ENCODE results near the gene KRT17. TPM values are rescaled to one million over a fixed set of nuclear protein-coding genes. Genes with fewer than 3 reads are reported as not detected.

The KRT17 gene
- total RNA-seq = 2.1 TPM

DNA sequence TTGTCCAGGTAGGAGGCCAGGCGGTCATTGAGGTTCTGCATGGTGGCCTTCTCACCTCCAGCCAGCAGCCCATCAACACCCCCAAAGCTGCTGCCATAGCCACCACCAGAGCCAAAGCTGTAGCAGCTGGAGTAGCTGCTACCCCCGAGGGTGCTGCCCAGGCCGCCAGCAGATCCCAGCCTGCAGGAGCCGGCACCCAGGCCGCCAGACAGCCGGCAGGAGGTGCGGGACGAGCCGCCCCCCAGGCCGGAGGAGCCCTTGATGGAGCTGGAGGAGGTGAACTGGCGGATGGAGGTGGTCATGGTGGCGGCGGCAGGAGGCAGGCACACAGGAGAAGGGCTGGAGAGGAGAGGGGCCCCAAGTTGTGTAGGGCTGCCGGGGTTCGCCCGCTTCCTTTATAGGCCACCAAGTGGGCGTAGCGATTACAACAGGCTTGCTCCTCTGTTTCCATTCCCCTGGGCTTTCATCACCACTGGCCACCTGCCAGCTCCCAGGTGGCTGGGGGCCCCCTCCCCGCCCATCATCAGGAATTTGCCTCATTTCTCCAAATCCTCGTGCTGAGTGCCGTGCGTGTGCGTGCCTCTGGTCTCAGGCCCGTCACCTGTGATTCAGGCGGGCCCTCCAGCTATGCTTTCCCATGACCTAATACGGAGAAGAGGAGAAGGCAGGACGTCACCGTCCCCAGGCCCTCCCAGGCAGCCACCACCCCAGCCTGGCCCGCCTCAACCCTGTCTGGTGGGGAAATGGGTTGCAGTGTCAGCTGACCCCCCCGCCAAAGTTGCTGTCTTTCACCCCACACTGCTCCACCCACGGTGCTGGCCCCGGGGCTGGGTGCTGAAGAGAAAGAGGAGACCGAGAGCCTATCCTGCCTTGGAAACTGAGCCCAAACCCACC, at the start of gene KRT17:
TSS of gene KRT17 (minus strand) at position 368 of the 894 bp plus-strand sequence. CDS start at position 302, 66 bp downstream.
- Histone ChIP-seq H3K27me3 (ENCODE audit: control insufficient read depth in 3 of 3, insufficient read depth in 3 of 3, low read length in 3 of 3) (peaks cover 0 to 17% (median 7%) of the 10 kb centered on the region in 3 donors), H3K9ac (ENCODE audit: low read depth in 1 of 3, low read length in 3 of 3) (no peak within 1 kb of the TSS), H3K4me1 (ENCODE audit: control insufficient read depth in 3 of 3, insufficient read depth in 3 of 3, low read length in 3 of 3) (no peaks in the 10 kb centered on the region), H3K9me3 (ENCODE audit: control insufficient read depth in 3 of 3, low read length in 3 of 3) (no peaks in the 10 kb centered on the region), H3K36me3 (ENCODE audit: control insufficient read depth in 3 of 3, insufficient read depth in 3 of 3, low read length in 3 of 3) (no peaks in the 10 kb centered on the region), H3K4me3 (ENCODE audit: low read length in 3 of 3) (no peak within 1 kb of the TSS), H3K27ac (ENCODE audit: low read depth, low read length) (no peak within 1 kb of the TSS)

DNA sequence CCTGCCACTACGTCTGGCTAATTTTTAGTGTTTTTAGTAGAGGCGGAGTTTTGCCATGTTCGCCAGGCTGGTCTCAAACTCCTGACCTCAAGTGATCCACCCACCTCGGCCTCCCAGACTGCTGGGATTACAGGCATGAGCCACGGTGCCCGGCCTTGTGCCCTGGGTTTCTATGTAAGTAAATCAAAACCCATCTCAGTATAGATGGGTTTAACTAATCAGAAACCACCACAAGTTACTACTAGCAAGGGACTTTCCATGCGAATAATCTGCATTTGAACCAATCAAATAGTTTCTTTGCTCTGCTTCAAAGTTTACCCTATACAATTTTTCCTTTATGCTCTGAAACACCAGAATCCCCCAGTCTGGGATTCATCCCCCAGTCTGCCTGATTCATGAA, 47.8 kb upstream of the KRT17 start:
- peaks cover 4% of the 10 kb centered on the region in 3 donors for H3K4me1 ChIP-seq (ENCODE audit: control insufficient read depth in 3 of 3, insufficient read depth in 3 of 3, low read length in 3 of 3)
- no peak overlapping the region for H3K4me3 ChIP-seq (ENCODE audit: low read length in 3 of 3)
- no peak overlapping the region for H3K27ac ChIP-seq (ENCODE audit: low read depth, low read length)
- H3K27me3 ChIP-seq (ENCODE audit: control insufficient read depth in 3 of 3, insufficient read depth in 3 of 3, low read length in 3 of 3) = peaks cover 0 to 3% (median 0%) of the 10 kb centered on the region in 3 donors
- no peak overlapping the region for H3K9ac ChIP-seq (ENCODE audit: low read depth in 1 of 3, low read length in 3 of 3)
- H3K9me3 ChIP-seq (ENCODE audit: control insufficient read depth in 3 of 3, low read length in 3 of 3) = no peaks in the 10 kb centered on the region
- no peaks in the 10 kb centered on the region for H3K36me3 ChIP-seq (ENCODE audit: control insufficient read depth in 3 of 3, insufficient read depth in 3 of 3, low read length in 3 of 3)

DNA sequence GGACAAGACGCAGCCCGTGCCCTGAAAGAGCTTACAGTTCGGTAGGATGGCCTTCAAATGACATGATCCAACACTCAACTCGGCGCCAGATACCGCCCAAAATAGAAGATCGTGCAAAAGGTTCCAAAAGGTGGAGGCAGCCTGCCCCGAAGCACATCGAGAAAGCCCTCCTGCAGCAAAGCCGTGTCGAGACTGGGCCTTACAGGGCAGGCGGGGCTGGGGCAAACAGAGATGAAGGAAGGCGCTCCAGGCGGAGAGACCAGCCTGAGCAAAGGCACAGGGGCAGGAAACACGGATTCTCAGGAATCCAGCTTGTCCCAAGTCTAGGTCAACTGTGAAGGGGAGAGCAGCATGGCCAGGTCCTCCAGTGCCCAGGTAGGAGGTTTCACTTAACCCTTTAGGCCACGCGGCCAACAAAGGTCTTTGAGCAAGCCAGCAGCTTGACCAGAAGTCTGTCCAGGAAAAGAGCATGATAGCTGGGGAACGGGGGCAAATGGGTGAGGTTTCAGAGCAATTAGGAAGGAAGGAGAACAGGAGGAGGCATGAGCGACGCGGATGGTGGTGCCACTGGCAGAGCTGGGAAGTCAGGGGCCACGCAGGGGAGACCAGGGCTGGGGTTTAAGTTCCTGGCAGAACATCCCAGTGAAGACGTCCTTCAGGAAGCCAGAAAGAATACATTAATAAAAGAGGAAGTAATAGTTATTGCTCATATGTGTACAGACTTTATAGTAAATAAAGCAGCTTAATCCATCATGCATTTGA, 43.1 kb upstream of the KRT17 start:
- Histone ChIP-seq H3K27me3 (ENCODE audit: control insufficient read depth in 3 of 3, insufficient read depth in 3 of 3, low read length in 3 of 3) (no peaks in the 10 kb centered on the region), H3K4me3 (ENCODE audit: low read length in 3 of 3) (peak overlapping the region in 2 of 3 donors; percentile 64 to 81), H3K9ac (ENCODE audit: low read depth in 1 of 3, low read length in 3 of 3) (peak overlapping the region; percentile 61 to 76 (median 61))

DNA sequence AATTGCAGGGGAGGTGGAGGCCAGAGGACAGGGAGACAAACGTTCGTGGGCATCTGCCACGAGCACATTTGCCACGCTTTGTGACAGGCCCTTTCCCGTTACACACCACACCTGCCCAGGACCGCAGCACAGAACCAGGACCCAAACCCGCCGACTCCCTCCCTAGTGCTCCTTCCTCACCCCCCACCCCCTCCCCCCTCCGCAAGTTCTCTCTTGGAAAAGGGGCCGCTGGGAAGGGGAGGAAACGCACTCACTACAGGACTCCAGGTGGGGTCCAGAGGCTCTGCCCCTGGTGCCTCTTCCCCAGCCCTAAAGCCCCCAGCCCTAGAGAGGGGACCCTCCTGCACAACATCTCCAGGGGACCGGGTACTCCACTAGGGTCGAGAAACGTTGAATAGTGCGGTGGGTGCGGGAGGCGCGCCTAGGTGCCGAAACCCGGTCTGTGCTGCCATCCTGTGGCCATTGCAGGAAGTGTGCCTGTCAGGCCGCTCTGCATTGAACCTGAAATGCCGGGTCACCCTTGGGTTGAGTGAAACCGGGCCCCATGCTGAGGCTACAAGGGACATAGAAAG, 42.4 kb upstream of the KRT17 start:
- Histone ChIP-seq H3K4me1 (ENCODE audit: control insufficient read depth in 3 of 3, insufficient read depth in 3 of 3, low read length in 3 of 3) (peaks cover 8 to 19% (median 18%) of the 10 kb centered on the region in 3 donors), H3K36me3 (ENCODE audit: control insufficient read depth in 3 of 3, insufficient read depth in 3 of 3, low read length in 3 of 3) (no peaks in the 10 kb centered on the region), H3K27me3 (ENCODE audit: control insufficient read depth in 3 of 3, insufficient read depth in 3 of 3, low read length in 3 of 3) (no peaks in the 10 kb centered on the region), H3K9me3 (ENCODE audit: control insufficient read depth in 3 of 3, low read length in 3 of 3) (no peaks in the 10 kb centered on the region), H3K4me3 (ENCODE audit: low read length in 3 of 3) (peak overlapping the region; percentile 64 to 85 (median 81)), H3K9ac (ENCODE audit: low read depth in 1 of 3, low read length in 3 of 3) (peak overlapping the region; percentile 61 to 76 (median 61)), H3K27ac (ENCODE audit: low read depth, low read length) (peak overlapping the region; percentile 49)

More for the DNA sequence above, 43.1 kb upstream of the KRT17 start:
- Histone ChIP-seq H3K36me3 (ENCODE audit: control insufficient read depth in 3 of 3, insufficient read depth in 3 of 3, low read length in 3 of 3) (no peaks in the 10 kb centered on the region), H3K4me1 (ENCODE audit: control insufficient read depth in 3 of 3, insufficient read depth in 3 of 3, low read length in 3 of 3) (peaks cover 8 to 19% (median 18%) of the 10 kb centered on the region in 3 donors), H3K9me3 (ENCODE audit: control insufficient read depth in 3 of 3, low read length in 3 of 3) (no peaks in the 10 kb centered on the region), H3K27ac (ENCODE audit: low read depth, low read length) (peak overlapping the region; percentile 49)

DNA sequence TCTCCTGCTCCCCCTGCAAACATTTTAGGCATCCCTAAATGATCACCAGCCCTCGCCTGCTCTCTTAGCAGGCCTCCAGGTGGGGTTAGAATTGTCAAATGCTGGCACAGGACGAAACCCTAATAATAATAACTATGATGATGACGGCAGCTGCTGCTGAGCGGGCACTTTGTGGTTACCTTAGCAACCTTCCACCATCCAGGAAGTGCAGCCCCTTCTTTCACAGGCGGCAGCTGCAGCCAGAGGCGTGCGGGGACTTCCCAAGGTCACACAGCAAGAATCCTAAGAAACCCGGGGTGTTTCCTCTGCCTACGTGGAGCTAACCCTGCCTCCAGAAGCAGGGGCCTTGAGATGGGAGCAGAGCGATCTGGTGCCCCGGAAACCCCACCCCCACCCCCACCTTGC, 41.9 kb upstream of the KRT17 start:
- Histone ChIP-seq H3K4me1 (ENCODE audit: control insufficient read depth in 3 of 3, insufficient read depth in 3 of 3, low read length in 3 of 3) (peaks cover 8 to 19% (median 18%) of the 10 kb centered on the region in 3 donors), H3K27ac (ENCODE audit: low read depth, low read length) (peak overlapping the region; percentile 49), H3K36me3 (ENCODE audit: control insufficient read depth in 3 of 3, insufficient read depth in 3 of 3, low read length in 3 of 3) (no peaks in the 10 kb centered on the region), H3K4me3 (ENCODE audit: low read length in 3 of 3) (peak overlapping the region; percentile 64 to 85 (median 81)), H3K27me3 (ENCODE audit: control insufficient read depth in 3 of 3, insufficient read depth in 3 of 3, low read length in 3 of 3) (no peaks in the 10 kb centered on the region), H3K9ac (ENCODE audit: low read depth in 1 of 3, low read length in 3 of 3) (peak overlapping the region; percentile 61 to 90 (median 67)), H3K9me3 (ENCODE audit: control insufficient read depth in 3 of 3, low read length in 3 of 3) (no peaks in the 10 kb centered on the region)

DNA sequence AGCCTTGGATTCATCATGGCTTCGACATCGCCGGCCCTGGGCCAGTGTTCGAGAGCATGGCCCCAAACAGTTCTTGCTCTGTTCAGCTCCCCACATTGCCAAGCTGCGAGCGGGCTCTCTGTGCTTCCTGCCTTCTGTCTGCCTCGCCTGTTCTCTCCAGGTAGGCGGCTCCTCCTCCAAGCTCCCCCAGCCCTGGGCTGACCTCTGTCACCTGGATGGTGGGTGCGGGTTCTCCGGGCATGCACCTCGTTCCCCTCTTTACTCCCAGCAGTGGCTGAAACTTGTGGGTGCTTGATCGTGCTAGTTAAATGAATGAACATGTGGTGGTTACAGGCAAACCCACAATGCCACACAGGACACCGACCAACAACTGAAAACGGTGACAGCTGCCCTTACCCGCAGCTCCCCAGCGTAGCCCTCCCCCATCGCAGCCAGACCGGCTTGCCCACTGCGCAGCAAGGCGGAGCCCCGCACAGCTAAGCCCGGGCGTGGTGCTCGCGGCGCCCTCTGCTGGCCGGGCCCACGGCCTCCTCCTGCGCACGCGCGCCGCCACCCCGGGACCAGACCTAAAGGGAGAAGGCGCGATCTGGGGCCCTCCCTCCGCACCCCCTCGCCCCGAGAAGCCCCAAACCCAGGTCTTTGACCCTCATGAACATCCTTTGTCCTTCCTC, 41.3 kb upstream of the KRT17 start:
- H3K9me3 ChIP-seq (ENCODE audit: control insufficient read depth in 3 of 3, low read length in 3 of 3) = no peaks in the 10 kb centered on the region
- H3K27ac ChIP-seq (ENCODE audit: low read depth, low read length) = peak overlapping the region; percentile 49
- peaks cover 8 to 19% (median 18%) of the 10 kb centered on the region in 3 donors for H3K4me1 ChIP-seq (ENCODE audit: control insufficient read depth in 3 of 3, insufficient read depth in 3 of 3, low read length in 3 of 3)
- peak overlapping the region; percentile 61 to 90 (median 67) for H3K9ac ChIP-seq (ENCODE audit: low read depth in 1 of 3, low read length in 3 of 3)
- H3K27me3 ChIP-seq (ENCODE audit: control insufficient read depth in 3 of 3, insufficient read depth in 3 of 3, low read length in 3 of 3) = no peaks in the 10 kb centered on the region
- no peaks in the 10 kb centered on the region for H3K36me3 ChIP-seq (ENCODE audit: control insufficient read depth in 3 of 3, insufficient read depth in 3 of 3, low read length in 3 of 3)
- peak overlapping the region; percentile 64 to 85 (median 81) for H3K4me3 ChIP-seq (ENCODE audit: low read length in 3 of 3)

DNA sequence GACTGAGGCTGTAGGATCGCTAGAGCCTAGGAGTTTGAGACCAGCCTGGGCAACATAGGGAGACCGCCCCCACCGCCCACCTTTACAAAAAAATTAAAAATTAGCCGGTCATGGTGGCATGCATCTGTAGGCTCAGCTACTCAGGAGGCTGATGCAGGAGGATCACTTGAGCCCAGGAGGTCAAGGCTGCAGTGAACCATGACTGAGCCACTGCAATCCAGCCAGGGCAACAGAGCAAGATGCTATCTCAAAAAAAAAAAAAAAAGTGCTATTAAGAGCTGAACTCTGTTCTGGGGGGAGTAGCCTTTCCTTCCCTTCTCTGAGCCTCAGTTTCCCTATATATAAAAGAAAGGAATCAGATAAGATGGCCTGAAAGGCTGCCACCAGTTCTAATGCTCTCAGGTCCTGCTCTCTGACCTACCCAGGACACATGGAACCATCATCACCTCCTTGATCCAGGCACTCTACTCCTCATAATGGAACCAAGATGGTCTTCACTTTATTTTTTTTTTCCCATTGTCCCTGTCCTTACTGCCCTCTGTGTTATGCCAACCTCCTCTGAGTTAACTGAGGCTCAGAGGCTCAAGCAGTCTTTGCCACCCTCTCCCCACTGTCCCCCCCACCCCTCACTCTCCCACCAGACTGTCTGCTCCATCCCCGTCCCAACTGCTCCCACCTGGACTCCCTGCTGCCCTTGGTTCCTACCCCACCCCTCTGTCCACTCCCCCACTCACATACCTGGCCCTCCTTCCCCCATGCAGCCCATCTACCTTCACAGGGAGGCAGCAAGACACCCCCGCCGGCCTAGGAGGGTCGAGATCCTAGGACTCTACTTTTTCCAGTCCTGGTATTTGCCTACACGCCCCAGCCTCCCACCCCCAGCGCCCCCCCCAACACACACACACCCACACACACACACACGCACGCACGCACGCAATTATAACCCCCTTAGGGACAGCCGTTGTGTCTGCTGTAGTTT, 40.5 kb upstream of the KRT17 start:
- Histone ChIP-seq H3K4me1 (ENCODE audit: control insufficient read depth in 3 of 3, insufficient read depth in 3 of 3, low read length in 3 of 3) (peaks cover 8 to 25% (median 18%) of the 10 kb centered on the region in 3 donors), H3K27me3 (ENCODE audit: control insufficient read depth in 3 of 3, insufficient read depth in 3 of 3, low read length in 3 of 3) (no peaks in the 10 kb centered on the region), H3K9me3 (ENCODE audit: control insufficient read depth in 3 of 3, low read length in 3 of 3) (no peaks in the 10 kb centered on the region), H3K36me3 (ENCODE audit: control insufficient read depth in 3 of 3, insufficient read depth in 3 of 3, low read length in 3 of 3) (no peaks in the 10 kb centered on the region), H3K9ac (ENCODE audit: low read depth in 1 of 3, low read length in 3 of 3) (peak overlapping the region; percentile 61 to 90 (median 67)), H3K4me3 (ENCODE audit: low read length in 3 of 3) (peak overlapping the region; percentile 64 to 85 (median 81)), H3K27ac (ENCODE audit: low read depth, low read length) (no peak overlapping the region)

DNA sequence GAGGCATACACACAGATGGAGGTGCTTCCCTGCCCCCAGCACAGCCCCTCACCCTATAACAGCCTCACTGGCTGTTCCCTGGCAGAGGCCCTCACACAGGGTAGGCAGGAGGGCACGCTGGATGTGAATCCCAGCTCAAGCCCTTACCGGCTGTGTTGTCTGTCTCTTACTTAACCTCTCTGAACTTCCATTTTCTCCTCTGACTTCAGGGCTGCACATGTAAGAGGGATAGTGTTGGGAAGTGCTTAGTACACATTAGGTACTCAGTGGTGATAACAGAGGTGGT, 39.7 kb upstream of the KRT17 start:
- peaks cover 8 to 25% (median 18%) of the 10 kb centered on the region in 3 donors for H3K4me1 ChIP-seq (ENCODE audit: control insufficient read depth in 3 of 3, insufficient read depth in 3 of 3, low read length in 3 of 3)
- H3K27me3 ChIP-seq (ENCODE audit: control insufficient read depth in 3 of 3, insufficient read depth in 3 of 3, low read length in 3 of 3) = no peaks in the 10 kb centered on the region
- H3K27ac ChIP-seq (ENCODE audit: low read depth, low read length) = no peak overlapping the region
- H3K9ac ChIP-seq (ENCODE audit: low read depth in 1 of 3, low read length in 3 of 3) = no peak overlapping the region
- H3K36me3 ChIP-seq (ENCODE audit: control insufficient read depth in 3 of 3, insufficient read depth in 3 of 3, low read length in 3 of 3) = no peaks in the 10 kb centered on the region
- H3K9me3 ChIP-seq (ENCODE audit: control insufficient read depth in 3 of 3, low read length in 3 of 3) = no peaks in the 10 kb centered on the region
- no peak overlapping the region for H3K4me3 ChIP-seq (ENCODE audit: low read length in 3 of 3)
